ENCODE results near the gene INPP5A. TPM values are rescaled to one million over a fixed set of nuclear protein-coding genes. Genes with fewer than 3 reads are reported as not detected.

INPP5A gene
- total RNA-seq, 1 donor from 2014 or later, result 108 TPM

DNA sequence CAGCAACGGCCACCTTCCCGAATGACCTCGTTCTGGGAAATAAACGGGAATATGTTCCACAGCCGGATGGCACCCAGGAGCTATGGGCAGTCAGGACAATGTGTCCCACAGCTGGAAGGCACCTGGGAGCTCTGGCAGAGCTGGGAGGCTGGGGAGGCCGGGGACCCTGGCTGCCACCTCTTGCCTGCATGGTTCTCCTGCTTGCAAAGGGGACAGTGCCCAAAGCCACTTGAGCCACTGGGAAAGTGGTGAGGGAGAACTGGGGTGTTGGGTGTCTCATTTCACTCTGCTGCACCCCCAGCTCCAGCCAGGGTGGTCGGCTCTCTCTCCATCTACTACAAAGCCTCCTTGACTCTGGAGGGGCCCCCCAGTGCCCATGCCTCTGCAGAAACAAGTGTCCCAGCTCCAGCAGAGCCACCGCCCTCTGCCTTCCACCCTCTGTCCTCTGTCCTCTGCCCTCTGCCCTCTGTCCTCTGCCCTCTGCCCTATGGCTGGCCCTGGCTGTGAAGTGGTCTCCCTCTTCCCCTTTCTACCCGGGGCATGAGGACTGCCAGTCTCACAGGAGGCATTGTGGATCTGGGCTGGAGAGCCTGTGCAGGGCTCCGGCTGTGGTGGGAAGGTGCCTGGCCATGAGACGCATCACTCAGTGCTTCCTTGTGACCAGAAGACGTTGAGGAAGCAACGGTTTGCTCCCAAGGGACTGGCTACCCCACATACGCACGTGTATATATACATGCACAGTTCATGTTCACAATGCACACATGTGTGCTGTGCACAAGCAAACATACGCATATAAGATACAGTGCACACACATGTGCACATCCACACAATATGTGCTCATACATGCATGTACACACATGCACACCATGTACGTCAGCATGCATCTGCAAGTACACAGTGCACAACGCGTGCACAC lies 21.5 kb upstream of the INPP5A start:
- DNase-seq (no peak), ATAC-seq (no peak)

DNA sequence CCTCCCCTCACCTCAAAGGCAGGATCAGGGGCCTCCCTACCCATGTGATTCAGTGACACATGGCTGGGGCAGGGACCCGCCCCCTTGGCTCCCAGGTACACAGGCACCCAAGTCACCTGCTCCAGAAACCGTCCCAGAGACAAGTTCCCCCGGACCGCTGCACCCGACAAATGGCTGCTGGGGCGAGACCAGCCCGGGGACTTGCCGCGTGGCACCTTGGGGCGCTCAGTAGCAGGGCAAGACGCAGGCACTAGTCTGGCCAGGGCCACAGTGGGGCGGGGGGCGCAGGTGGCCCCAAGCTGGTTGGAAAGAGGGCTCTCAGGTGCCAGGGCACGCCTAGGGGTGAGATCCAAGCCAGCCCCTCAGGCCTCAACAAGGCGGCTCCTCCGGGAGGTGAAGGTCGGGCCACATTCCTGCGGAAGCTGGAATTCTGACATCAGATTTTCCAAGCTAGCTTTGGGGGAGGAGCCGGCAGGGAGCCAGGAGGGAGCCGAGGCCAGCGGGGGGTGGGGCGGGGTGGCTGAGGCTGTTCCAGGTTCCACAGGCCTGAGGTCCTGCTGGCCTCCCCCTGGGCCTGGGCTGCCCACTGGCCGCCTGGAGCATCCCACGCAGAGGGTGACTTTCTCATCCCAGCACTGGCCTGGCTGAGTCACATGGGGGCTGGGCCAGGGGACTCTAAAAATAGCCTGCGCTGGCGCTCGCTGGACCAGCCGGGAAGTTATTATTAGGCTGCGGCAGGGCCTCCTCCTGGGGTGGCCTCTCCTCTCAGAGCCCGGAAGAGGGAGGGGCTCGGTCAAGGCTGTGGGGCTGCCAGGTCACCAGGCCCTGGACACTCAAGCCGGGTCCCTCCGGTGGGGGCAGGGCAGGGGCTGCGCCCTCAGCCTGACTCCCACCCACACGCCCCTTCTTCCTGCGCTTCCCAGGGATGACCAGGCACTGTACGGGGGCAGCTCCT lies 20.5 kb upstream of the INPP5A start:
- intact Hi-C loops (cut with micrococcal nuclease), result loop anchor here (10.0 kb wide), 1 partner anchor 52 kb away; no protein-coding TSS in a partner anchor
- ATAC-seq (peak; percentile 83), DNase-seq (peak; percentile 95)

More for the DNA sequence above, 21.5 kb upstream of the INPP5A start:
- intact Hi-C loops (cut with micrococcal nuclease), result loop anchor here (10.0 kb wide), 1 partner anchor 51 kb away; no protein-coding TSS in a partner anchor

DNA sequence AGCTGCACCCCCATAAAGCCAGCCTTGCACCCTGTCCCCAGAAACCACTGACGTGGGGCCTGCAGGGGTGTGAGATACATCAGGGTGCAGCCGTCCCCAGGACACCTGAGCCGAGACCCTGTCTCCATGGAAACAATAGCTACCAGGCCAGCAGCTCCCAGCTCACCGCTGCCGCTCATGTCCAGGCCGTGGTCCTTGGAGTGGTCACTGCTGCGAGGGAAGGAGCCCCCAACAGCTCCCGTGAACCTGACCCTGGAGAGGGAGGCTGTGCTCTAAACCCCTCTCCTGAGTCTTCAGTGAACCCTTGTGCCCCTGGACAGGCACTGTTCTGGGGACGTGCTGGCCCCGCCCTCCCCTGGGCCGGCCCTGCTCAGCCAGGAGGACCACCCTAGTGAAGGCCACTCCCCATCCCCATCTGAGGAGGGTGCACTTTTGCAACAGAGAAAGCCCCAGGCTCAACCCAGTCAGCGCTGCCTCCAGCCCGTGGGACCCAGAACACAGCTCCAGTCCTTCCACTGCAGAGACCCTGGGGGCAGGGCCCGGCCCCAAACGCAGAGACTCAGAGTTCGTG lies 19.6 kb upstream of the INPP5A start:
- peak; percentile 72 for DNase-seq
- peak; percentile 62 for ATAC-seq
- intact Hi-C loops (cut with micrococcal nuclease), result loop anchor here (10.0 kb wide), 1 partner anchor 53 kb away; no protein-coding TSS in a partner anchor

DNA sequence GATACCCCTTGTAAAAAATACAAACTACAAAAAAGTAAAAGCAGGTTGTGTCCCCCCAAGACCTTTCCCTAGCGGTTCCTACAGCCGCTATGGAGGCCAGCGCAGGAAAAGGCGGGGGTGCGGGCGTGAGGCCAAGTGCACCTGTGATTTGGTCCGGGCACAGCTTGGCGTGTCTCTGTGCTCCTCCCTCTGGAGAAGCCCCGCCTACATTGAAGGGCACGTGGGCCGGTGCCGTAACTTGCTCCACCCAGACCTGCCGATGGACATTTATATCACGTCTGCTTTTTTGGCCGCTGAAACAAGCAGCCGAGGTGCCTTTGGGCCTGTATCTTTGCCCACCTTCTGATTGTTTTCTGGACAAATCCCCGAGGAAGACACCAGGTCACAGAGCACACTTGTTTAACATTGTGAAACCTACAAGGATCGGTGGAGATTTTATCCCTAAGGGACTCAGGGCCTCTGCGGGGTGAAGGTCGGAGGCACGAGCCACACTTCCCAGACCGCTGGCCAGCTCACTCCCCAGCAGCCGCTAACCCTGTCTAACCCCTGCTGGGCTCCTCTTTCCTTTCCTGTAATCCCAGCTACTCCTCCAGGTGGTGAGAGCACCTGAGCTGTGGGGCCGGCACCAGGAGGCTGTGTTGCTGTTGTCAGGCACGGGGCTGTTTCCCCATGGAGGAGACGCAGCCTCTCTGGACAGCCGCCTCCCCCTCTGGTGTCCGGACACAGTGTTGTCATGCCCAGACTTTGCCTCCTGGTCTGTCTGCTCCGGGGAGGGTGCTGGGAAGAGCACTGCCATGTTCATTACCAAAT lies 18.8 kb upstream of the INPP5A start:
- DNase-seq (peak; percentile 90), ATAC-seq (peak; percentile 63)
- intact Hi-C loops (cut with micrococcal nuclease), result loop anchor here (10.0 kb wide), 1 partner anchor 54 kb away; no protein-coding TSS in a partner anchor

DNA sequence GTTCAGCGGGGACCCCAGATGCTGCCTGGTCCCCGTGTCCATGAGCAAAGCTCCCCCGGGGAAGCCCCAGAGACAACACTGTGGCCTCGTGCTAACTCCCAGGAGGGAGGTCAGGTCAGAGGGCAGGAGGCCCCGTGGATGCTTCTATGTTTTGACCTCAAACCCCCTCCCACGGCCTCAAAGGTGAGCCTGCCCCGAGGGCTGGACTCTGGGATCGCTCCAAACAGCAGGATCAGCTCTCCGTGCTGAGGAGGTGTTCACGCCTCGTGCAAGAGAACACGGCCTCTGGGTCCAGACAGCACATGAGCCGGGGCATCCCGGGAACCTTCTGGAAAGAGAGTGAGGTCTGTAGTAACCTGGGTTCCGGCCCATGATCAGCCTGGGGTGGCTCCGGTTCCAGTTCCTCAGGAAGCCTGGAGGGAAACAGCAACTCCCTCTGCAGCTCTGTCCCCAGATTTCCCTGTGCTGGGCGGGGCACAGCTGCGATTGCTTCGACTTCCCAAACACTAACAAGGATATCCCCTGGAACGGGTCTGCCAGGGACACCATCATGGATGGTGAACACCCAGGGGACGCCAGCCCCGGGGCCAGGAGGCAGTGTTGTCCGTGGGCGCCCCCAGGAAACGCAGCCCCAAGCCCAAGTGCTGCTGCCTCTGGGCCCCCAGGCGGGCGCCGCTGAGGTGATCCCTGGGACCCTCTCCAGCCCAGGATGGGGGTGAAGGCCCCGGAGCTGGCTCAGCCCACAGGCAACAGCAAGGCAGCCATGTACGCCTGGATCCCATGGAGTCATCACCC lies 18.0 kb upstream of the INPP5A start:
- intact Hi-C loops (cut with micrococcal nuclease), result loop anchor here (10.0 kb wide), 1 partner anchor 55 kb away; no protein-coding TSS in a partner anchor
- DNase-seq (peak; percentile 62), ATAC-seq (no peak)

DNA sequence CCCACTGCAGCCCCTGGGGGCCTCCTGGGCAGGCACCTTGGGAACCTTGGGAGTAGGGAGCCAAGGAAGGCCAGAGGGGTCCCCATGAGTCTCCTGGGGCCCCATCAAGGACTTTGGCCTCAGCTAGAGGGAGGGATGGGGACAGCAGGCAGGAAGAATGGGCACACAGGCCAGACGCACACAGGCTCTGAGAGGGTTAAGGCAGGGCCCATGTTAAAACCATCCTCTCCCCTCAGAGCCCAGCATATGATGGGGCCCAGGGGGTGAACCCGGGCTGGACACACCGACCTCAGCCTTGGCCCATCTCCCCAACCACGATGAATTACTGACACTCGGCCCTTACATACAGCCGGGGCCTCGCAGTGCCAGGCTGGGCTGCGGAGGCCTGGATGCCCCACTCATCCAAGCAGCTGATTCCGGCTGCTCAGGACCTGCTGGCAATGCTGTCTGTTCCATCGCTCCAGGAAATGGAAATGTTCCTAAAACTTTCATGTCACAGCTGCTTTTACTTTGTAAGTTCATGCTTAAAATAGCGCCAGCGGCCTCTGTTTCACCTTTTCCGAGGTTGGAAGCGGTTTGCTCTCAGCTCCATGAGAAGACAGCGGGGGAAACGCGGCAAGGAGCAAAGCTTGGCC lies 17.3 kb upstream of the INPP5A start:
- intact Hi-C loops (cut with micrococcal nuclease), result no loop called here
- DNase-seq, result peak; percentile 43
- ATAC-seq, result no peak

DNA sequence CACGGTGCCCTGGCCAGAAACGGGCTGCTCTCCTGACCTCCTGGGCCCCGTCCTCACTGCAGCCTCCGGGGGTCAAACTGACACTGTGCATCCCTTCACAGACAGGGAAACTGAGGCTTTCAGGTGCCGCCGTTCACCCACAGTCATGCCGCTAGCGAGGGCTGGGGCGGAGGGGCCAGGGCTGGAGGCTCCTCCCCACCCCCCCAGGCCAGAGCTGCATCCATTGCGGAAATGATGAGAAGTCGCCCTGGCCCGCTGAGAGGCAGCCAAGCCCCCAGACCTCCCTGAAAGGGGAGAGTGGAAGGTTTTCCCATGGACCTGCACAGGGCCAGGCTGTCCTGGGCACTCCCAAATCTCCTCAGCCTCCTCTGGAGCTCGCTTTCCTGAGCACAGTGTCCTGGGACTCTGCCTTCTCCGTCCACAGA lies 16.5 kb upstream of the INPP5A start:
- DNase-seq (peak; percentile 26), ATAC-seq (no peak)
- intact Hi-C loops (cut with micrococcal nuclease), result no loop called here

DNA sequence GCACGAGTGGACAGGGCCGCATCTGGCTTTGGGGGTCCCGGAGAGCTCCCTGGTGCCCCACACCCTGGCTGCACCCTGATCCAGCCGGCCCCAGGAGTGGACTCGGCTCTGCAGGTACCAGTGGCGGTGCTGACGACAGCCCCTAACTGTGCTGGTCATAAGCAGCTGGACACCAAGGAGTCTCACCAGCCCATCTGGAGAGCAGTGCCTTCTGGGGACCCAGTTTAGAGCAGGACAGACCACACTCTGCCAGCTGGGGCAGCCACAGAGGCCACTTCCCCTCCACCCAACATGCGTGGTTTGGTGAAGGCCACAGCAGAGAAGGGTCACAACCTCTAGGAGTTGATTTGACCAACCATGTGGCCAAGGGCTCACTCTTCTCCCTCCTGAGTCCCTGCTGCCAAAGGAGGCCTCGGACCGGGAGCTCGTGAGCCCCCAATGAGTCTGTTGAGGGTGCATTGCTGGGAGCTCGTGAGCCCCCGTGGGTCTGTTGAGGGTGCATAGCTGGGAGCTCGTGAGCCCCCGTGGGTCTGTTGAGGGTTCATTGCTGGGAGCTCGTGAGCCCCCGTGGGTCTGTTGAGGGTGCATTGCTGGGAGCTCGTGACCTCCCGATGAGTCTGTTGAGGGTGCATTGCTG lies 16.0 kb upstream of the INPP5A start:
- peak; percentile 25 for DNase-seq
- intact Hi-C loops (cut with micrococcal nuclease), result no loop called here
- ATAC-seq, result no peak

DNA sequence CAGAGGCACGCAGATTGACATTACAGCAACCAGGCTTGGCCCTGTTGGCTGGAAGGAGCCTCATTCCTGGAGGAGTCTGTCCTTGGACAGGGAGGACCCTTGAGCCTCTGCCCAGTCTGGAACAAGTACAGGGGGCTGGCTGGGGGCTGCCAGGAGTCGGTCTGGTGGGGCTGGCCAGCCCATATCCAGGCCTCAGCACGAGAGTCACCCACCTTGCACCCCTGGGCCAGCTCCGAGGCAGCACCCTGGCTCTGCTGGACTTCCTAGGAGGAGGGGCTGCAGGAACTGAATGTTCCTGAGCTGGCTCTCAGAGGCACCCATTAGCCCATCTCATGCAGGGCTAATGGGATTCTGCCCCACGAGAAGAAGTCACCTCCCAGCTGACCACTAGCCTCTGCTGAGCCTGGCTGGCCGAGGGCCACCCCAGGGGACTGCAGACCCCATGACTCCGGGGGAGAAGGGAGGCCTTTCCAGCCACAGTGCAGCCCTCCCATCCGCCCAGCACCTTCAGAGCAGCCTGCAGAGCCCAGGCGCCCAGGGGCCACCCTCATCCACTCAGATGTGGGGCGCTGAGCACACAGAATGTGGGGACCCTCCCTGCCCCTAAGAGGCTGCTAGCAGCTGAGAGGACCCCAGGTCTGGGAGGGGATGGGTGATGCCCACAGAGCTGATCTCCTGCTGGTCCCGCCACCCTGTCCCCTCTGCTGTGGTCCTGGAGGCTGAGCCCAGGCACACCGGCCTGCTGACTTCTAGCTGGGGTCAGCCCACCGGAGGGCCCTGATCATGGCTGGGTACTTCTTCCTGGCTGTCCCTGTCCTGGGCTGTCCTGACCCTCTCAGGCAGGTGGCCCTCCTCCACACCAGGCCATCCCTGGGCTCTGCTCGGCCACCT lies 14.8 kb upstream of the INPP5A start:
- no peak for ATAC-seq
- intact Hi-C loops (cut with micrococcal nuclease), result no loop called here
- DNase-seq, result peak; percentile 23

DNA sequence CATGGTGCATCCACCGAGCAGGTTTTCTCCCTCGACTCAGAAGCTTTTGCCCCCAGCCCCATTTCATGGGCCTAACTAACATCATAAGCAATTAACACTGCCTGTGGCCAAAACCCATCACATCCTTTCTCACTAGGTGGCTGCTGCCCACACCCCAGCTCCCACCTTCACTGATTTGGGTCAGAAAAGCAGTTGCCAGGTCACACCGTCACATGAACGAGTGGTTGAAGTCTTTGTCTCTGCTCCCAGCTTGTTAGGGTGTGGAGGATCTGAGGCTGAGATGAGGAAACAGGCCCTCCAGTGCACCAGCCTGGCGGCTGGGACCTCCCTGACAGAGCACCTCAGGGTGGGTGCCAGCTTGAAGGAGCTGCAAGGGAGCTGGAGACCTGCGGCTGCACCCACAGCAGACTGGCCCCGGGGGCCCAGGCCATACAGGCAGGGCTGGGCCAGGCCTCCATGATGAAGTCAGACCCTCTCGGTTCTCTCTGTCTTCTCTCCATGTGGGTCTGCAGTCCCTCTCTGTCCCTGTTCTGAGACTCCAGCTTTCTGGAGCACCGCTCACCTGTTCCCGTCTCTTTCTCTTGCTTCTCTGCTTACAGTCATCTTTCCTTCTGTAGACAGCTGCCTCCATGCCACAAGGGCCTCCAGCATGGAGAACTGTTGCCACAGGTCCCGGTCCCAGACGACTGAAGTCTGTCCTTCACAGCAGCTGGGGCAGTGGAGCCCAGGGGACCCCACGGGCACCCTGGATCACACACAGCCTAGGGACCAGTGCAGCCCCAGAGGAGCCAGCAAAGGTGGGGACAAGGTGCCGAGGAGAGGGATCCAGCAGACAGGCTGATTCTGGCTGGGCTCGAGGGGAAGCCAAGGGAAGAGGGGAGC lies 13.8 kb upstream of the INPP5A start:
- no peak for DNase-seq
- intact Hi-C loops (cut with micrococcal nuclease), result no loop called here

DNA sequence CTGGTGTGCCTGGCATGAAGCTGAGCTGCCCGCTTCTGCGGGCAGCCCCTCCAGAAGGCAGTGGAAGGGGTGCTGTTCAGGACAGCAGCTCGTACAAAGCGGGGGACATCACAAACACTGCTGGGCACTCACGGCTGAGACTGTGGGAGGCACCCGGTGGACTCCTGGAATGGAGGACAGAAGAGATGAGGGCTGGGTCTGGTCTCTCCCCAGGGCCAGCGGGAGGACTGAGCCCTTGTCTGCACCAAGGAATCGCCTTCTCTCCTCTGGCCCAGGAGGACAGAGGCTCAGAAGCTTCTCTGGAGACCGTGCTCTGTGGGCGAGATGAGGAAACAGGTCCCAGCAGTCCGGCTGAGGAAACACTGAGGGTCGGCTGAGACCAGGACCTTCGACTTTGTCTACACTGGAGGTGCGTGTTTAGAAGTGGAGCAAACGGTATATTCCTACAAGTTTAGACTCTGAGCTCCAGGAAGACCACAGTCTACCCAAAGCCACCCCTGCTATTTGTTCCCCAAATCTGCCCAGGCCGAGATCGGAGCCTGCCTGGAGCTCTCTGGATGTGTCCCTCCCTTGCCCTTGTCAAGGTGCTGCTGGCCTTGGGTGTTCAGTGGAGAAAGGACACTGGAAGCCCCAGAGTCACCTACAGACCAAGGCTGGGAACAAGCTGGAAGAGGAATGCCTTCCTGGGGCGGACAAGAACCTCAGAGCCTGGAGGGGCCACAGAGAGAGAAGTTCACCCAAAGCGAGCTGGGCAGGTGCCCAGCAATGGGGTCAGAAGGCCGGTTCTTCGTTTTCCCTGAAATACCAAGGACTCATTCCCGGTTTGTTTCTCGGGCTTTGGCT lies 12.9 kb upstream of the INPP5A start:
- peak; percentile 5 for DNase-seq
- ATAC-seq, result no peak
- intact Hi-C loops (cut with micrococcal nuclease), result no loop called here

More for the DNA sequence above, 13.8 kb upstream of the INPP5A start:
- ATAC-seq, result no peak

DNA sequence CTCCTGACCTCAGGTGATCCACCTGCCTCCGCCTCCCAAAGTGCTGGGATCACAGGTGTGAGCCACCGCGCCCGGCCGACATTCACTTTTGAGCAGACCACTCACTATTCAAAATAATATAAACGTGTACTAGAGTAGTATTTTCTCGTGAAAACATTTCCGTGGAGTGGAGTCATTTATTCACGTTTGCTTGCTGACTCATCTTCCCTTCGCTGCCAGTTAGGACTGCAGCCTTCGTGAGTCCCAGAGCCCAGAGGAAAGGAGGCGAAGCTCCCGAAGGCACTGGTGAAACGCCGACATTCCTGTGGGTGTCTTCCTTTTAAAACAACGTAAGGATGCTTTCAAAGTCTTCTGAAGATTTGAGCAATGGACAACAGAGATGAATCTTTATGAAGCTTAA lies 10.9 kb upstream of the INPP5A start:
- DNase-seq, result peak; percentile 9
- intact Hi-C loops (cut with micrococcal nuclease), result no loop called here
- ATAC-seq, result no peak

DNA sequence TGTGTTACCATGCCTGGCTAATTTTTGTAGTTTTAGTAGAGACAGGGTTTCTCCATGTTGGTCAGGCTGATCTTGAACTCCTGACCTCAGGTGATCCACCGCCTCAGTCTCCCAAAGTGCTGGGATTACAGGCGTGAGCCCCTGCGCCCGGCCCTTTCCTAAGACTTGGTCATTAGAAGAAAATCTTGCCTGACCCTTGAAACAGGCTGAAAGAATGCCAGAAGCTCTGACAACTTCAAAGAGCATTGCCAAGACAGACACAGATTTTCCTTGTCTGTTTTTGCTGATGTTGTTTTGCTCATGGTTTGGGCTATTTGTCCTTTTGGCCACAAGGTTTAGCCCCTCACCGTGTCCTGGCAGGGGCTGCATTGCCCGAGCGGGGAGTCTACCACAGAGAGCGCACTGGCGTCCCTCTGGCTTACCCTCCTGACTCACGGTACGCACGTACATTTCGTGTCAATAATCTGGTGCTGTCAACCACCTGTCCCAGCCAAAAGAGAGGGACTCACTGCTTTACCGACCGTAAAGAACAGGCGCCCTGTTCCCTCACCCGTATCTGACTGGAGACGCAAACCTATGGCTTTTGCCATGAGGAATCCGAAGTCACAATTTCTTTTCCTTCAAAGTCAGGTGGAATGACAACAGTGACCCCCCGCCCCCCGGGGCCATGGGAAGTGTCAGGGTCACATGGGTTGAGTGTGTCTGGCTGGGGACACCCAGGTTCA lies 10.1 kb upstream of the INPP5A start:
- DNase-seq (peak; percentile 26), ATAC-seq (peak; percentile 37)
- intact Hi-C loops (cut with micrococcal nuclease), result no loop called here
